CD8-positive, alpha-beta T cell (primary cell): ENCODE results near the gene ATAT1. TPM values are rescaled to one million over a fixed set of nuclear protein-coding genes. Genes with fewer than 3 reads are reported as not detected.

Experiments used
- microRNA-seq: library from miRNA; unstranded; fragments of <30 nt; microRNA quantifications from one replicate; pipeline ENCODE4 v1.2.0, GENCODE V29; 2022; ENCODE audit warnings: borderline microRNAs expressed
- total RNA-seq, 46 experiments: library from RNA in 2 of 46; stranded (reverse) in 2 of 46; gene quantifications; one replicate each; pipeline ENCODE4 v1.2.3 and lab custom pipeline; 2021 to 2026

The ATAT1 gene
- total RNA-seq, 2 experiments from 2014 or later, result 4.2 to 6.8 TPM

Small RNAs within 50 kb of the gene (microRNA-seq; reads per million reads assigned to microRNA genes)
- gene MIR877, result 20.0 reads per million, percentile 52 among the genes with 10 or more reads in this experiment

Other genes with a start within 250 kb of the ATAT1 start
- gene HLA-E, start 137.4 kb upstream of the ATAT1 start, total RNA-seq, result 1,000 to 10,000 TPM; 1,266 to 1,281 TPM
- gene GNL1, start 70.4 kb upstream of the ATAT1 start, total RNA-seq, result 100 to 1,000 TPM; 148 to 159 TPM
- 10 to 100 TPM; 11.3 to 13.3 TPM for gene PRR3, start 69.6 kb upstream of the ATAT1 start, total RNA-seq
- gene ABCF1, start 55.4 kb upstream of the ATAT1 start, total RNA-seq, result 100 to 1,000 TPM; 121 to 130 TPM
- gene PPP1R10, start 9.6 kb upstream of the ATAT1 start, total RNA-seq, result 10 to 100 TPM; 85.5 to 95.4 TPM
- gene MRPS18B, start 9.0 kb upstream of the ATAT1 start, total RNA-seq, result 10 to 100 TPM; 13.5 to 16.4 TPM
- 10 to 100 TPM; 31.4 to 36.0 TPM for gene C6orf136, start 20.3 kb downstream of the ATAT1 start, total RNA-seq
- gene DHX16, start 46.1 kb downstream of the ATAT1 start, total RNA-seq, result 10 to 100 TPM; 15.8 to 17.9 TPM
- gene PPP1R18, start 59.8 kb downstream of the ATAT1 start, total RNA-seq, result 10 to 100 TPM; 24.1 to 26.0 TPM
- gene NRM, start 64.1 kb downstream of the ATAT1 start, total RNA-seq, result 1 to 10 TPM; 1.5 to 2.0 TPM
- 10 to 100 TPM; 38.9 to 48.8 TPM for gene MDC1, start 90.4 kb downstream of the ATAT1 start, total RNA-seq
- 10 to 100 TPM; 61.3 to 63.1 TPM for gene TUBB, start 93.5 kb downstream of the ATAT1 start, total RNA-seq
- 10 to 100 TPM; 27.5 to 27.8 TPM for gene FLOT1, start 115.8 kb downstream of the ATAT1 start, total RNA-seq
- 1 to 10 TPM; 9.7 to 9.9 TPM for gene IER3, start 117.7 kb downstream of the ATAT1 start, total RNA-seq